Activated T-helper 1 cell treated with anti-CD3 and anti-CD28 coated beads, Interleukin-2, amount 50 U/mL, for 16 hours (primary cell): ENCODE measurements around the gene NSG1.

Source experiments
- DNase-seq, 2 donors: peaks; one replicate each; pipeline ENCODE4 v3.0.0-alpha.2; 2020; ENCODE audit warnings: low read depth in 1 of 2, low spot score in 1 of 2

NSG1 gene

DNA sequence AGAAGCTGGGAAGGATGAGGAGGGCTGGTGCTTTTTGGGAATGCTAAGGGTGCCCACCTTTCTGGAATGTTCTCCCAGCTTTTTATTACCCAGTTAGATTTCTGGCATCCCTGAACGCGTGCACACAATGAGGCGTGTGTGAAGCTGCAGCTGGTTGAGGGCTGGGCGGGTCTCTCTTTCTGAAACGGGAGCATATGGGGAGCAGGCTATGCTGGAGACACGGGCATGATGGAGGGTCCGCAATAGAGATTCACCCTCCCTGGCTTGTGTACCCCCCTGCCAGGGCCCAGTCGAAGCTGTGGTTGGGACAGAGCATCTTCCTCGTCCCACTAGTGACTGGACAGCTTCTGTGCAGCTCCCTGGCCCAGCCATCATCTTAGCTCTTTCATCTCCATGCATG is 8.5 kb downstream of the NSG1 start:
- no peak for DNase-seq

DNA sequence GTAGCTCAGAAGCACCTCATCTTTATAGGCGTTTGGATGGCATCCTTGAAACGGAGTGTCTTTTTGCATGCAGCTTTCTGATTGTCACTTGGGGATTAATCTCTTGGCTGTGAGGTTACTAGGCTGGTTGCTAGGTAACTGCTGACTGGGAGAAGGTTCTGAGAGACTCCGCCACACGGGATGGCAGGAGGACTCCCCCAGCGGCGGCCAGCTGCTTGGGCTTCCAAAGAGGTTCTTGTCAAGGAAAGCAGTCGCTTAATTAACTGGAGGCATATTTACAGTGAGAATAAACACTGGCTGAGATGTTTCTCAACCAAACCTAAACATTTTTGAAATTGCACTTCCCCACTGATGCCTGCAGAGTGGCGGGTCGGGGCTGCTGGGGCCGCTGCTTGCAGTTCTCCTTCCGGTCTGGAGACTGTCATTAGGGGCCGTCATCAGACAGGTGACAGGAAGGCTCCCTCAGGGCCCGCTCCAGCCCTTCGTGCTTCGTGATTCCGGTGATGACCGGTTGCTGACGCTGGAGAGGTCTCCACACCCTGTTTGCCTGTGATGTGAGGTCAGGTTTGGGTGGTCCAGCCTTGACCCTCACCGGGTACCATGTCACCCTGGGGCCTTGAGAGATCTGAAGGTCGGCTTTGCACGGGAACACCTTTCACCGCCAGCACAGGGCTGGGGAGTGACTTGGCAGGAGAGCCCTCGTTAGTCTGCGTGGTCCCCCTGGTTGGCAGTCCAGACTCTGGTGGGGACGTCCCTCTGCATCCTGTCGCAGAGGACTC is 9.1 kb downstream of the NSG1 start:
- DNase-seq, result no peak

DNA sequence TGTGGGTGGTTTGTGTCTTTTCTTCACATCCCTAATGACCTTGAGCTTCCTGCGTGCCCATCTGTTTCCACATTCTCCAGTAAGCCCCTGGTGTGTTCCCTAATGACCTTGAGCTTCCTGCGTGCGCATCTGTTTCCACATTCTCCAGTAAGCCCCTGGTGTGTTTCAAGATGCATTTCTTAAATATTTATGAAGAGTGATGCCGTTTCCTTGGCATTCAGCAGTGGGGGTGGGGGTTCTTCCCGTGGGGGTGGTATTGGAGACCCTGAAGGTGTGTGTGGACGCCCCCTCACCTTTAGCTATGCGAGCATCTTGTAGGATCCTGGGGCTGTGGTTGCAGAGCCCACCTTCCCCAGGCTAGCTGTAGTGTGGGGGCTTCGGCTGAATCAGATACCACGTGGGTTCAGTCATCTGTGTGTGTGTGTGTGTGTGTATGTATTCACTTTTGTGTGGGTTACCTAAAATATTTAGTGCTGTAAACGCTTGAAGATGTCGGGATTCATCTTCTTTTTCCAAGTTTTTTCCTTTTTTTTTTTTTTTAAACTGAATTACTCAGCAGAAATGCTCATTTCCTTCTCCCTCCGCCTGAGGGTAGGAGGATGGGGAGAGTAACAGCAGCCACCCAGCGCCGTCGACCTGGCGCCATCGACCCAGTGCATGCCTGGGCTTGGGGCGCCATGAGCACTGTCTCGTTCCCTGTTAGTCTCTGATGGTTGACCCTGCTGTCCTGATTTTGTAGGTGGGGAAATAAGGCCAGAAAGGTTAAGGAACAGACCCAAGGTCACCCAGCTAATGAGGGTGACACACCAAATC is 9.9 kb downstream of the NSG1 start:
- no peak for DNase-seq

DNA sequence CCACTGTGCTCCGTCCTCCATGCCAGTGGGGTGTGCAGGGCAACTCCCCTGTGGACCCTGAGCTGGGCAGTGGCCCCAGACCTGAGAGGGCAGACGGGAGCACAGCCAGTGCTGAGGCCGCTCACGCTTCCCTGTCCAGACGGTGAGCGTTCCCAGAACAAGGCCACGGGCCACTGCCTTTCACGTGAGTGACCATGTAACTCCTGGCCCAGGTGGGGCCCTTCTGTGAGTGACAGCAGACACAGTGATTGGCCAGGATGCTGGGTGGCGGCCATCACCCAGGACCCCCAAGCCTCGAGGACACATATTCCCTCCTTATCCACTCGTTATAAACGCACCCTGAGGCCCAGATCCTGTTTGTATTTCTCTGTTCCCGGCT is 10.5 kb downstream of the NSG1 start:
- no peak for DNase-seq

DNA sequence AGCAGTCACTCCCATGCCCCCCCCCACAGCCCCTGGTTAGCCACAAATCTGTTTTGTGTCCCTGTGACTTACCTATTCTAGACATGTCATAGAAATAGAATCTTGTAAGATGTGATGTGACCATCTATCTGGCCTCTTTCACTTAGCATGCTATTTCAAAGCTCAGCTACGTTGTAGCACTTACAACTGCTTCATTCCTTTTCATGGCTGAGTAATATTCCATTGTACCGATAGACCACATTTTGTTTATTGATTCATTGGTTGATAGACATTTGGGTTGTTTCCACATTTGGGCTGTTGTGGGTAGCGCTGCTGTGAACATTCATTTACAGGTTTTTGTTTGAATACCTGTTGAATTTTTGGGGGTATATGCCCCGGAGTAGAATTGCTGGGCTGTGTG is 11.5 kb downstream of the NSG1 start:
- DNase-seq, result no peak

DNA sequence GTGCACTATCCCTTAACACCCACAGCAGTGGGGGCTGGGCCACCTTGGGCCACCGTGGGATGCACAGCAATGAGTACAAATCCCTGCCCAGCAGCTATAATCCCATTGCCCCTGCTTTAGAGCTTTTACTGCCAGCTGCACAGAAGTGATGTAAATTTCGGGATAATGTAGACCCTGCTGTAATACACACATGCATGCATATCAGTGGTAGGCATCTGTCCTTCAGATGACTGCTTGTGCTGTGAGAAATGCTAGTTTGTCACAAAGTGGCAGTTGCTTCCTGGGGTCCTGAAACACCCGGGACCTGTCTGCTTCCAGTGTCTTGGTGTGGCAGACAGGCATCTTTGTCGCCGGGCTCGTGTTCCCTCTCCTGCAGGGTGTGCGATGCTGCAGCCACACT is 14.1 kb downstream of the NSG1 start:
- no peak for DNase-seq

DNA sequence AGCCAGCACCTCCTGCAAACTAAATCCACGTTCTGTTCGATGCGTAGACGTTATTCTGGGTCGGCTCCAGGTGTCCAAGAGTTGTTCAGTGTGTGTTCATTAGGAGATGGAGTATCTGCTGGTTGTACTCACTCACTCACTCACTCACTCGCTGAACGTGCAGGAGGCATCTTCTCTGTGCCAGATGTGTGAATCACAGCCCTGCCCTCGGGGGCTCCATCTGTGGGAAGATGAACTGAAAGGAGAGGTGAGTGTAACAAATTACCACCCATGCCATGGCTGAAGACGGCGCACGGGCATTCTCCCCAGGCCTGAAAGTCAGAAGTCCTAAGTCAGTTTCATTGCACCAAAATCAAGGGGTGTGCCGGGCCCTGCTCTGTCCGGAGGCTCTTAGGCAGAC is 16.1 kb downstream of the NSG1 start:
- no peak for DNase-seq

DNA sequence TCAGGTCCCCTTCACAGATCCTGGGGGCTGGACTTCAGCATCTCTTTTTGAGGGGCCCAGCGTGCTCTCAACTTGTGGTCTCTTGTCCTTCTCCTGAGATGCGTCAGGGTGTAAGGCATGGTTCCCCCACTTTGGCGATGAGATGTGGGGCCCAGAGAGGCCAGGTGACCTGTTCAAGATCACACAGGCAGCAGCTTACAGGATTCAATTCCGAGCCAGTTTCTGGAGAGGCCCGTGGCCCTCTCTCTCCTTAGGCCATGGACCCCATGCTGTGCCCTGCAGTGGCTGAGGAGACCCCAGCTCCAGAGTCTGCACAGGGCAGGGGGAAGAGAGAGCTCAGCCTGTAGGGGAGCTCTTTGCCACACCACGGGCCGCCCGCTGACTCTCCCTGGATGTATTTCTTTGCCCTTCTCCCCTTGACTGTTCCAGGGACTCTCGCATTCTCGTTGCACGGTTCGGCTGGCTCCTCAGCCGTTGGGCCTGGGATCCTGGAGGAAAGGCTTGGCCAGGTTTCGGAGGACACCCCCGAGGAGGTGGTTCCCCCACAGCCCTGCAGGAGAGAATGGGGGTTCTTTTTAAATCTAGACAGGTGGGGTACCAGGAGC is 18.6 kb downstream of the NSG1 start:
- no peak for DNase-seq

DNA sequence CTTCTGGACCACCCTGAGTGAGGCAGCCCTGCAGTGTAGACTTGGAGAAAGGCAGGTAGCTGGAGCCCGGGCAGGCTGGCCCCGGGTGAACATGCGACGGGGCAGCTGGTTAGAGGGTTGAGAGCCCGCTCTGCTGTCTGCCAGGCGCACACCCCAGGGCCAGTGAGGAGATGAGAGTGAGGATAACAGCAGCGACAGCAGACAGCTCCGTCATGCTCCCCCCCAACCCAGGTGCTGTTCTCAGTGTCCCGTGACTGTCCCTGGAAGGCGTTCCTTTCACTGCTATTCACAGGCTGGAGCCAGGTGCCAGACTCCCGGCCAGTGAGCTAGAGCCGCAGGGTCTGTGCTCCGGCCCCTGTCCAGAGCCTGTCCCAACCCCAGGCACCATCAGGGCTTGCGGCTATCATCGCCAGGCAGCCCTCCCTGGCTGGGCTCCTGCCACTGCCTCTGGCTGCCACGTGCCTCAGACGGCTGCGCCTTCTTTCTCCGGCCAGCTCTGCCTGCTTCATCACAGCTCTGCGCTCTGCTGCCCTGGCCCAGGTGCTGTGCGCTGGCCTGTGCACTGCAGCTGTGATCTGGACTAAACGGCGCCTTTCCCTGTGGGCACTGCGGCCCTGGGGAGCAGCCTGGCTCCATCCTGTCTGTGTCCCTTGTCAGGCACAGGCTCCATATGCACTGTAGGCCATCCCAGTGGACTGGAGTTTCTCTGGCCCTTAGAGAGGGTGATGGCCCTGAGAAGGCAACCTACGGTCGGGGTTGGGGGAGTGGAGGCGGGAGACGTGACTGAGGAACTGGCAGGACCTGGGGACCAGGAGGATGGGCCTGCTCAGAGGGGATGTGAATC is 19.8 kb downstream of the NSG1 start:
- DNase-seq, result no peak

DNA sequence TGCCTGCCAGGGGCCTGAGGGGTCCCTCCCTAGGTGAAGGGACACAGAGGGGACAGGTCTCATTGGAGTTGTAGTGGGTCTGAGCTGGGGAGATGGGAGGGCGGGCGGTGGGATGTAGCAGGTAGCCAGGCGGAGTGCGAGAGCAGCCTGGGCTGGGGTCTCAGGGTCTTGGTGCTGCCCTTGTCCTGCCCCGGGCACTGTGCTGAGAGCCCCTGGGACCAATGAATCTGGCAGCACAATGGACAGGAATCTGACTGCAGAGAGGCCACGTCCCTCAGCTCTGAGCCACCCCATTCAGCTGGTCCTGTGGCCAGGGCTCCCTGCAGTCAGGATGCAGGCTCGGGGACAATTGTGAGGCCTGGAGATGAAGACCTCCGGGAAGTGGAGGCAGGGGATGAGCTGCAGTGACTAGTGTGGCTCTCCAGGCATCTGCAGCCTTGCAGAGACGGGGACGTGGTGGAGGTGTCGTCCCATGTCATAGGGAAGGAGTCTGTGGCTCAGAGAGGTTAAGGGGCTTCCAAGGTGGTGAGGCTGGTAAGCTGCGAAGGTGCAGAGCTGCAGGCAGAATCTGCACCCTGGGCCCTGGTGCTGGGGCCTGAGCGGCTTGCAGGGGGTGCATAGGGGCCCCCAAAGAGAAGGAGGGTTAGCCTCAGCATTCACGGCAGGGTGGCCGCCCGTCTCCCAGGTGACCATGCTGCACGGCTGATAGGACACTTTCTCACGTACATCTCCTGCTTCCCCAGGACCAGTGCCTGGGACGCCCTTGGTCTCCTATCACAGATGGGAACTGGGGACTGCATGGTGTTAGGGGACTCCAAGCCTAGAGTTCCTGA is 20.6 kb downstream of the NSG1 start:
- no peak for DNase-seq

DNA sequence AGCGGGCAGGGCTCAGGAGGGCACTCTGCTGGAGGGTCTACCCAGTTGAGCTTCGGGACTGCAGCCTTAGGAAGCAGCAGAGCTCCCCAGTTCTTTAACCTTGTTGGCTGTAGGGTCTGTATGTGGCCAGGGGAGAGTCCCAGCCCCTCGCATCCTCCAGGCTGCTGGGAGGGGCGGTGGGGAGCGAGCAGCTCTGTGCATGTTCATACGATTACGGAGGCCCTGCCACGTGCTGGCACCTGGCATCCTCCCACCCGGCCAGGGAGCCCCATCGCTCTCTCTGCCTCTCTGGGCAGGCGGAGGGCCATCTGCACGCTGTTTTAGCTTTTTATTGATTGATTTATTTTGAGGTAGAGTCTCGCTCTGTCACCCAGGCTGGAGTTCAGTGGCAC is 21.2 kb downstream of the NSG1 start:
- DNase-seq, result no peak

DNA sequence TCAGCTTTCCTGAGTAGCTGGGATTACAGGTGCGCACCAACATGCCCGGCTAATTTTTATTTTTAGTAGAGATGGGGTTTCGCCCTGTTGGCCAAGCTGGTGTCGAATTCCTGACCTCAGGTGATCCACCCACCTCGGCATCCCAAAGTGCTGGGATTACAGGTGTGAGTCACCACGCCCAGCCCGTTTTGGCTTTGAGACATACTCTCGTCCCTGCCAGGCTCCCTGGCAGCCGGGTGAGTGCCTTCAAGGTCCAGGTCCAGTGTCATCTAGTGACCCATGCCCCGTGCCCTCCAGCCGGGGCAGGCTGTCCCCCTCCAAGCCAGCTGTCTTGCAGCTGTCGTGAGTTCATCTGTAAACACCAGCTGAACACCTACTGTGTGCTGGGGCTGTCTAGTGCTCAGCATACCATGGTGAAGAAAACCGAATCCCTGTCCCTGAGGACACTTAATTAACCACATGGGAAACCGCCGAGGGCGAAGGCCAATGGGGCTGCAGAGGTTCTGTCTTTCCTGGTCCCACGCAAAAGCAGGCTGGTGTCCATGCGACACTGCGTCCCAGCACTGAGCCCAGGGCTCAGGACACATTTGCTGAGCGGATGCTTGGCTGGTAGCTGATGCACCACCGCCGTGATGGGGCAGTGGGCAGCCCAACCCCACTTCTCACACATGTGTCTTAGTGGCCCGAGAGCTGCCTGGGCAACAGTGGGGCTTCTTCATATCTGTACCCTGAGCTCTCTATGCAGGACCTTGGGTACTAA is 21.9 kb downstream of the NSG1 start:
- DNase-seq, result no peak

DNA sequence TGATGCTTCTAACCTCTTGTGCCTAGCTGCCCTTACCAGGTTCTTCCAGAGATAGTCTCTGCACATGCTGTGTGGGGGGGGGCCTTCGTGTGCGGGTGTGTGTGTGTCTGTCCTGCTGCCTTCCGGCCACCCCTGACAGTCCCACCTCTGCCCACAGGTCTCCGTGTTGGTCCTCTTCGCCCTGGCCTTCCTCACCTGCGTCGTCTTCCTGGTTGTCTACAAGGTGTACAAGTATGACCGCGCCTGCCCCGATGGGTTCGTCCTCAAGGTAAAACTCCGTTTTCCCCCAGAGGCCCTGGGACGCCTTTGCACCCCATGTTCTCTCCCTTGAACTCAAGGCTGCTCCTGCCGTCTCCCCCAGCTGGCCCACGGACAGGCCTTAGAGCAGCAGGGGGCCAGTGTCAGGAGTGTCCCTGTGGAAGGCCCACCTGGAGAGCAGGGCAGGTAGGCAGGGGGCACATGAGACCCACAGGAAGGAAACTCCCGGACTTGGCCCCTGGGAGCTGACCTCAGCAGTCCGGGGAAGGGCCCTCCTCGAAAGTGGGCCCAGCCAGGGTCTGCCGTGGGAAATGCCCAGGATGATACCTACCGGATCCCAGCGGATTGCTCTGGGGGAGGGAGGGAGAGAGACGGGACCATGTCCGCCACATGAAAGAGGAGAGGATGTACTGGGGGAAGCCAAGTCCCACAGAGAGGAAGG is 22.7 kb downstream of the NSG1 start:
- no peak for DNase-seq

DNA sequence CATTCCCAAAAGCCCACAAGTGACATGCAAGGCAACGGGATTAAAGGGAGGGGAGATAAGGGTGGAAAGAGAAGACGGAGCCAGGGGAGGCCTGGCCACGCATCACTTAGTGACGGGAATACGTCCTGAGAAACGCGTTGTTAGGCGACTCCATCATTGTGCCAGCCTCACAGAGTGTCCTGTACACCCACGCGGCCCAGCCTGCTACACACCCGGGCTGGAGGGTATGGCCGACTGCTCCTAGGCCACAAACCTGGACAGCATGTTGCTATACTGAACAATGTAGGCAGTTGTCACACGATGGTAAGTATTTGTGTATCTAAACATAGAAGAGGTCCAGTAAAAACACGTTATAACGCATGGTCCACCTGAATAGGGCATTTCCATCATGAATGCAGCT is 23.4 kb downstream of the NSG1 start:
- DNase-seq, result no peak

DNA sequence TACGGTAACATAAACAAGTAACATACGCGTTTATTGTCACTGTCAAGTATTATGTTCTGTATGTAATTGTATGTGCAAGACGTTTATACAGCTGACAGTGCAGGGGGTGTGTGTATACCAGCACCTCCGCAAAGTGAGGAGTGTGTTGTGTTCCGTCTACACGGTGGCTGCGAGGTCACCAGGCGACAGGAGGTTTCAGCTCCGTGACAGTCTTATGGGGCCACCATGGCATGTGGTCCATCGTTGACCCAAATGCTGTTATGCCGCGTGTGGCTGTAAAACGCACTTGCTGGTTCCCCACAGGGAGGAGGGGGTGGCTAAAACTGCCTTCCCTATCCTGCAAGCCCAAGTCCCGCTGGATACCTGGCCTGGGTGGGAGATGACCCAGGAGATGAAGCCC is 25.0 kb downstream of the NSG1 start:
- no peak for DNase-seq

DNA sequence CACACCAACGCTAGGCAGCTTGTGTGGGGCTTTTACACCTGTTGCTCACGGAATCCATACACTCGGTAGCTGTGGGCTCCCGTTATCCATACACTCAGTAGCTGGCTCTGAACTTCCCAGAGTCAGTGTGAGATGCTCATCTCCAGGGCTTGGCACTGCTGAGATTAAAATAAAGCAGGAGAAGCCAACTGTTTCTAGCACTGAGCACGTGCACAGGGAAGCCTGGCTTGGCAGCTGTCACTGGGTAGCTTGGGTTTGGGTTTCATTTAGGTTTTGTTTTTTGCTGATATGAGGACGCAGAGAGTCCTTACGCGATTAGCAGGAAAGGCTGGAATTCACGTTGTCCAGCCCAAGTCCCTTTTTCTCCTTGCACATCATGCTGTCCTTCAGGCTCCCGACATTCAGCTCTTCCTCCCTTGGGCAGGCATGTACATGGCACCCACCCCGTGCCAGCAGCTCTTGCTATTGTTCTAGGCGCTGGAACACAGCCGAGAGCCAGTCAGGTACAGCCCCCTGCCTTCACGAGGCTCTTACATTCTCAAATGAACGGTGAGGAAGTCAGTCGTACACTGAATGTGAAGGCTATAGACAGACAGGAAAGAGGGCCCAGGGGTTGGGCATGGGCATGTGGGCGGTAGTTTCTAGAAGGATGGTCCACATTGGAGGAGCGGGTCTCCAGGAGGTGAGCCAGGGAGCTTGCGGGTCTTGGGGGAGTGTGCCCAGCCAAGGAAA is 25.9 kb downstream of the NSG1 start:
- no peak for DNase-seq

DNA sequence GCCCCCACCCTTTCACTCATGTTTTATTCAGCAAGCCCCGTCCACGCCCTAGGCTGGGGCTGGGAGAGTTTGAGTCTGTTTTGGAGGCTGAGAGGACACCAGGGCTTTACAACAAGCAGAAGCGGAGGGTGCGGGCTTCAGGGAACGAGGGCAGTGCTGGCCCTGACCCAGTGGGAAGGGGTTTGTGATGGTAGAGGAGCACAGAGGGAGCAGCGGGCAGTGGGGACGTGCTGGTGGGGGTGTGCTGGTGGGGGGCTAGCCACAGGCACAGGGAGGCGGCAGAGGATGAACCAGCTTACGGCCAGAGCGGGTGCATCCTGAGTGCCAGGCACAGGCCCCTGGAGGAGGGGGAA is 26.4 kb downstream of the NSG1 start:
- no peak for DNase-seq

DNA sequence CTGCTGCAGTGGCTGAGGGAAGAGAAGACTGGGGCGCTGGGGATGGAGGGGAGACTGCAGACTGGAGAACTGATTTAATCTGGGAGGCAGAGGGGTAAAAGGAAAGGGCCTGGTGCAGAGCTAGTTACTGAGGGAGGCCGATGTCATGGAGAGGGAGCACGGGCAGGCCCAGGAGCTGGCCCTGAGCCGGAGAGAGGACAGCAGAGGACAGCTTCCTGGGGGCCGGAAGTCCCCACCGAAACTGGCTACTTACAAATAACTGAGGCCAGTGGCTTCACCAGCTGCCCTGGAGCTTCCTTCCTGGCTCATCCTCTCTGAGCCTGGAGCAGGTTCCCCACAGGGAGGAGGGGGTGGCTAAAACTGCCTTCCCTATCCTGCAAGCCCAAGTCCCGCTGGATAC is 26.9 kb downstream of the NSG1 start:
- DNase-seq, result no peak
